LNCaP clone FGC (cell line): ENCODE results near the gene GRIK1.

ENCODE experiments used
- DNase-seq: peaks from one replicate; pipeline ENCODE4 v3.0.0-alpha.2; 2011; ENCODE audit warnings: low read depth
- H3K4me3 ChIP-seq: 2 replicates; pipeline ENCODE4 v1.5.1; 2011; ENCODE audit warnings: mild to moderate bottlenecking, low read depth, low read length, control low read depth
- CTCF ChIP-seq: IDR thresholded peaks from 2 replicates; pipeline ENCODE4 v1.5.1; 2012; ENCODE audit warnings: mild to moderate bottlenecking; ENCODE audit not compliant: control insufficient read depth, insufficient read depth; ENCODE audit errors: extremely low read depth

Gene GRIK1

GRCh38 chr21:29719521-29719920 is 220.3 kb downstream of the GRIK1 start:
- no peak for TF ChIP-seq CTCF
- no peak overlapping the region for H3K4me3 ChIP-seq
- DNase-seq = no peak

- TF ChIP-seq CTCF = no peak
Measured at GRCh38 chr21:29718081-29718815, 221.5 kb downstream of the GRIK1 start.

GRCh38 chr21:29717659-29718058 is 222.1 kb downstream of the GRIK1 start:
- no peak for DNase-seq
- no peak overlapping the region for H3K4me3 ChIP-seq
- TF ChIP-seq CTCF = no peak

More at GRCh38 chr21:29718081-29718815, 221.5 kb downstream of the GRIK1 start:
- no peak for DNase-seq
- no peak overlapping the region for H3K4me3 ChIP-seq

- H3K4me3 ChIP-seq = no peak overlapping the region
- DNase-seq = no peak
- TF ChIP-seq CTCF = no peak
Measured at GRCh38 chr21:29716753-29717152, 223.0 kb downstream of the GRIK1 start.

GRCh38 chr21:29715089-29715488 is 224.7 kb downstream of the GRIK1 start:
- no peak for DNase-seq
- no peak for TF ChIP-seq CTCF
- no peak overlapping the region for H3K4me3 ChIP-seq

- no peak overlapping the region for H3K4me3 ChIP-seq
- no peak for TF ChIP-seq CTCF
- no peak for DNase-seq
Measured at GRCh38 chr21:29712818-29713217, 227.0 kb downstream of the GRIK1 start.

- H3K4me3 ChIP-seq = no peak overlapping the region
- no peak for DNase-seq
- no peak for TF ChIP-seq CTCF
Measured at GRCh38 chr21:29711236-29711635, 228.6 kb downstream of the GRIK1 start.
